ENCODE data around the gene PLEKHA1.

The PLEKHA1 gene

GRCh38 chr10:122478971-122479370 is 104.5 kb downstream of the PLEKHA1 start:
- Histone ChIP-seq H3K4me1 (ENCODE audit: low read length) (no peaks in the 10 kb centered on the region), H3K79me2 (ENCODE audit: low read length) (no peaks in the 10 kb centered on the region), H3K9ac (ENCODE audit: low read length) (no peak overlapping the region), H4K20me1 (ENCODE audit: insufficient read depth, low read length) (no peaks in the 10 kb centered on the region), H3K4me3 (ENCODE audit: low read length) (no peak overlapping the region), H2AFZ (ENCODE audit: low read depth, low read length) (no peak overlapping the region), H3K36me3 (replicated peaks; ENCODE audit: low read depth, low read length) (no peaks in the 10 kb centered on the region), H3K27me3 (ENCODE audit: low read depth, low read length) (no peaks in the 10 kb centered on the region; the same call in 1 of the 2 replicates), H3K9me3 (ENCODE audit: insufficient read depth, low read length) (no peaks in the 10 kb centered on the region), H3K4me2 (ENCODE audit: low read length) (no peak overlapping the region), H3K27ac (ENCODE audit: low read length) (no peak overlapping the region)
- TF ChIP-seq, protein P1, sequence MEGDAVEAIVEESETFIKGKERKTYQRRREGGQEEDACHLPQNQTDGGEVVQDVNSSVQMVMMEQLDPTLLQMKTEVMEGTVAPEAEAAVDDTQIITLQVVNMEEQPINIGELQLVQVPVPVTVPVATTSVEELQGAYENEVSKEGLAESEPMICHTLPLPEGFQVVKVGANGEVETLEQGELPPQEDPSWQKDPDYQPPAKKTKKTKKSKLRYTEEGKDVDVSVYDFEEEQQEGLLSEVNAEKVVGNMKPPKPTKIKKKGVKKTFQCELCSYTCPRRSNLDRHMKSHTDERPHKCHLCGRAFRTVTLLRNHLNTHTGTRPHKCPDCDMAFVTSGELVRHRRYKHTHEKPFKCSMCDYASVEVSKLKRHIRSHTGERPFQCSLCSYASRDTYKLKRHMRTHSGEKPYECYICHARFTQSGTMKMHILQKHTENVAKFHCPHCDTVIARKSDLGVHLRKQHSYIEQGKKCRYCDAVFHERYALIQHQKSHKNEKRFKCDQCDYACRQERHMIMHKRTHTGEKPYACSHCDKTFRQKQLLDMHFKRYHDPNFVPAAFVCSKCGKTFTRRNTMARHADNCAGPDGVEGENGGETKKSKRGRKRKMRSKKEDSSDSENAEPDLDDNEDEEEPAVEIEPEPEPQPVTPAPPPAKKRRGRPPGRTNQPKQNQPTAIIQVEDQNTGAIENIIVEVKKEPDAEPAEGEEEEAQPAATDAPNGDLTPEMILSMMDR (IDR thresholded peaks at IDR 0.05; ENCODE audit: low read depth, low read length) = no peak
- no peak for TF ChIP-seq EZH2phosphoT487 (IDR thresholded peaks at IDR 0.05; ENCODE audit: low read depth)

DNA sequence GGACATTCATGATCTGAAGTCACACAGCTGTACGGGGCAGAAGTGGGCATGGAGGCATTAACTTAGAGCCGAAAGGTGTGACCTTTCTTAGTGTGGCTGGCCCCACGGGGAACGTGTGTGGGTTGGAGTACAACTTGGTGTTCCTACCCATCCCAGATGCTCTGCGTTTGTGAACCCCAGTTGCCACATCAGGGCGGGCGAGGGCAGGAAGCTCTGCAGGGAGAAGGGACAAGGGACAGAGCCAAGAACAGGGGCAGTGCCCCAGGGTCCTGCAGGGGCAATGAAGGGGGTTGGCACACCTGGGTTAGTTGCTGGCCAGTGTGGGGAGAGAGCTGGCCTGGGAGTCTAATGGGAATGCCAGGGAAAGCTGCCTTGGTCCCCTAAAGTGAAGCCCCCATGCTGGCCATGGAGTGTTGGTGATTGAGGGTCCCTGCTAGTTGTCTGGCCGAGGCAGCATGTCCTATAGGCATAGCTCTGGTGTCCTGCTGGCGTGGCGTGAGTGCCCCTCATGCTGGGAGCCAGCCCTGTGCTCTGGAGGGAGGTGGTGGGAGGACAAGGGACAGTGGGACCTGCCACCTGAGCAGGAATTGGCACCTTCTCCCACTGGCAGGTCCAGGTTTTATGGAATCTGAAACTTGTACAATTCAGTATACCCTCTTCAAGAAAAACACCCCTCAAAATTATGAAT is 105.8 kb downstream of the PLEKHA1 start:
- no peak for TF ChIP-seq EZH2phosphoT487 (IDR thresholded peaks at IDR 0.05; ENCODE audit: low read depth)
- TF ChIP-seq, protein P1 (IDR thresholded peaks at IDR 0.05; ENCODE audit: low read depth, low read length) = no peak

DNA sequence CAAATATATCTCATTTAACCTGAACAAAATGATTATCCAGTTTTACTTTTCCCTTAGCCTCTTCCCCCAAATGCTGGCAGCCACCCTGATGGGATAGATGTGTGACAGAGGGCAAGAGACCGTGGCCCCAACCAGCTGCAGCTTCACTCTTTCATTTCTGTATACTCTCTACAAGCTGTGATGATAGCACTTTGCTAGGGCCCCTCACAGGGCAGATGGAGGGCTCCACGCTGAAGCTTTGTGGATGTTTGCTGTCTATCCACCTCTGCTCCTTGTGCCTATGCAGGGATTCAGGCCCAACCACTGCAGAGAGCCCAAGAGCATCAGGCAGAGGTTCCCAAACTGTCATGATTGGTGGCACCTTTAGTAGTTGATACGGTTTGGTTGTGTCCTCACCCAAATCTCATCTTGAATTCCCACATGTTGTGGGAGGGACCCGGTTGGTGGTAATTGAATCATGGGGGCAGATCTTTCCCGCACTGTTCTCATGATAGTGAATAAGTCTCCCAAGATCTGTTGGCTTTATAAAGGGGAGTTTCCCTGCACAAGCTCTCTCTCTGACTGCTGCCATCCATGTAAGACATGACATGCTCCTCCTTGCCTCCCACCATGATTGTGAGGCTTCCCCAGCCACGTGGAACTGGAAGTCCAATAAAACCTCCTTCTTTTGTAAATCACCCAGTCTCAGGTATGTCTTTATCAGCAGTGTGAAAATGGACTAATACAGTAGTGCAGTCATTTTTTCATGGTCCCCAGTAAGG is 107.0 kb downstream of the PLEKHA1 start:
- Histone ChIP-seq H3K4me2 (ENCODE audit: low read length) (no peak overlapping the region), H3K36me3 (replicated peaks; ENCODE audit: low read depth, low read length) (no peaks in the 10 kb centered on the region), H3K27ac (ENCODE audit: low read length) (no peak overlapping the region), H3K9ac (ENCODE audit: low read length) (no peak overlapping the region), H3K27me3 (ENCODE audit: low read depth, low read length) (no peaks in the 10 kb centered on the region; the same call in 1 of the 2 replicates), H3K4me1 (ENCODE audit: low read length) (no peaks in the 10 kb centered on the region), H2AFZ (ENCODE audit: low read depth, low read length) (no peak overlapping the region), H3K79me2 (ENCODE audit: low read length) (no peaks in the 10 kb centered on the region), H4K20me1 (ENCODE audit: insufficient read depth, low read length) (no peaks in the 10 kb centered on the region), H3K9me3 (ENCODE audit: insufficient read depth, low read length) (no peaks in the 10 kb centered on the region), H3K4me3 (ENCODE audit: low read length) (no peak overlapping the region)
- no peak for TF ChIP-seq EZH2phosphoT487 (IDR thresholded peaks at IDR 0.05; ENCODE audit: low read depth)
- TF ChIP-seq, protein P1 (IDR thresholded peaks at IDR 0.05; ENCODE audit: low read depth, low read length) = no peak

More for the DNA sequence above, 105.8 kb downstream of the PLEKHA1 start:
- H3K9ac ChIP-seq (ENCODE audit: low read length) = no peak overlapping the region
- H3K4me2 ChIP-seq (ENCODE audit: low read length) = no peak overlapping the region
- H3K4me3 ChIP-seq (ENCODE audit: low read length) = no peak overlapping the region
- H3K4me1 ChIP-seq (ENCODE audit: low read length) = no peaks in the 10 kb centered on the region
- no peaks in the 10 kb centered on the region for H4K20me1 ChIP-seq (ENCODE audit: insufficient read depth, low read length)
- no peaks in the 10 kb centered on the region for H3K79me2 ChIP-seq (ENCODE audit: low read length)
- H3K27ac ChIP-seq (ENCODE audit: low read length) = no peak overlapping the region
- no peaks in the 10 kb centered on the region; the same call in 1 of the 2 replicates for H3K27me3 ChIP-seq (ENCODE audit: low read depth, low read length)
- no peaks in the 10 kb centered on the region for H3K36me3 ChIP-seq (replicated peaks; ENCODE audit: low read depth, low read length)
- no peaks in the 10 kb centered on the region for H3K9me3 ChIP-seq (ENCODE audit: insufficient read depth, low read length)
- H2AFZ ChIP-seq (ENCODE audit: low read depth, low read length) = no peak overlapping the region
